Sigmoid colon (tissue), 7 donors: ENCODE data around the gene ZNF75A. TPM values are rescaled to one million over a fixed set of nuclear protein-coding genes. Genes with fewer than 3 reads are reported as not detected.

Source experiments
- DNase-seq: peaks from one replicate; pipeline ENCODE4 v3.0.0-alpha.2; 2019
- H3K27ac ChIP-seq, 4 donors: fragments of 200-600 bp; sonication (generic); one replicate each; pipeline ENCODE4 v1.5.1; 2016 to 2019; ENCODE audit warnings: mild to moderate bottlenecking in 1 of 4
- H3K27me3 ChIP-seq, 3 donors: fragments of 200-600 bp; sonication (generic); one replicate each; pipeline ENCODE4 v1.5.1; 2019; ENCODE audit warnings: mild to moderate bottlenecking in 1 of 3
- H3K36me3 ChIP-seq, 4 donors: fragments of 200-600 bp; sonication (generic); one replicate each; pipeline ENCODE4 v1.5.1; 2016 to 2019
- H3K4me1 ChIP-seq, 4 donors: fragments of 200-600 bp; sonication (generic); one replicate each; pipeline ENCODE4 v1.5.1; 2017 to 2019
- H3K4me3 ChIP-seq, 4 donors: fragments of 200-600 bp; sonication (generic); one replicate each; pipeline ENCODE4 v1.5.1; 2017 to 2019; ENCODE audit warnings: mild to moderate bottlenecking in 2 of 4, moderate library complexity in 1 of 4
- H3K9me3 ChIP-seq, 4 donors: fragments of 200-600 bp in 3 of 4; sonication (generic) in 3 of 4; one replicate each; pipeline versions ENCODE4 v1.5.1 to v1.6.1; 2013 to 2019
- CTCF ChIP-seq, 4 experiments: fragments of 450-650 bp in 3 of 4; fragments of 200-600 bp in 1 of 4; IDR thresholded peaks; one replicate each; pipeline ENCODE4 v1.5.1; 2016 to 2019; ENCODE audit warnings: antibody characterized with exemption in 4 of 4, mild to moderate bottlenecking in 3 of 4, moderate library complexity in 2 of 4
- EP300 ChIP-seq, 4 donors: sonication (generic); formaldehyde crosslinking; IDR thresholded peaks; one replicate each; pipeline ENCODE4 v1.6.1; 2017; ENCODE audit warnings: antibody characterized with exemption in 4 of 4
- POLR2A ChIP-seq, 2 donors: fragments of 450-650 bp; IDR thresholded peaks; one replicate each; pipeline ENCODE4 v1.6.1; 2016; ENCODE audit warnings: antibody characterized with exemption in 2 of 2, mild to moderate bottlenecking in 2 of 2, moderate library complexity in 2 of 2
- POLR2AphosphoS5 ChIP-seq, 4 donors: sonication (generic); formaldehyde crosslinking; IDR thresholded peaks; one replicate each; pipeline ENCODE4 v1.6.1; 2017; ENCODE audit warnings: antibody characterized with exemption in 4 of 4
- WGBS, 2 donors: extraction: QIAGEN DNeasy Blood & Tissue Kit; methylation state at CpG; one replicate each; pipeline ENCODE4 v1.1.7; 2013; 5-methylcytosine and 5-hydroxymethylcytosine counted together
- intact Hi-C: fragments of 100-400 bp; cut with DNase I; formaldehyde crosslinking; loops from one replicate; pipeline ENCODE4 v1.15.1; 2023
- polyA plus RNA-seq, 3 donors: library from polyadenylated mRNA; stranded (reverse); fragments of 200-250 nt; gene quantifications; one replicate each; pipeline ENCODE4 v1.2.3, GENCODE V29; 2013
- total RNA-seq, 4 donors: library from RNA; depleted of rRNA; stranded (reverse); fragments of >200 nt; gene quantifications; one replicate each; pipeline ENCODE4 v1.1.0, GENCODE V29; 2016
- donor health status: healthy with polysubstance abuse.
- donor health status: Bipolar disorder and iron deficiency.
- donor health status: healthy.

The ZNF75A gene
- total and polyA plus RNA-seq, 7 donors = 6.7 to 32.8 (median 26.6) TPM

- TF ChIP-seq POLR2AphosphoS5 (IDR thresholded peaks at IDR 0.05) = no peak
- no peak for TF ChIP-seq CTCF (IDR thresholded peaks at IDR 0.05)
- no peak for TF ChIP-seq EP300 (IDR thresholded peaks at IDR 0.05)
- no peak for TF ChIP-seq POLR2A (IDR thresholded peaks at IDR 0.05)
- H3K9me3 ChIP-seq = peaks cover 0 to 3% (median 0%) of the 10 kb centered on the region in 4 donors
- DNase-seq = no peak
- WGBS, 2 donors = 39 to 41% methylated on average over 4 of the region's 4 CpGs
- H3K27ac ChIP-seq = no peak overlapping the region
- H3K4me1 ChIP-seq = no peaks in the 10 kb centered on the region
- intact Hi-C loops = no loop called here
- H3K36me3 ChIP-seq = no peaks in the 10 kb centered on the region
- H3K4me3 ChIP-seq = no peak overlapping the region
- H3K27me3 ChIP-seq = no peaks in the 10 kb centered on the region
Observed at GRCh38 chr16:3348547-3349167, 43.4 kb downstream of the ZNF75A start.

GRCh38 chr16:3349175-3349574 is 43.9 kb downstream of the ZNF75A start:
- TF ChIP-seq EP300 (IDR thresholded peaks at IDR 0.05) (no peak), CTCF (IDR thresholded peaks at IDR 0.05) (no peak), POLR2AphosphoS5 (IDR thresholded peaks at IDR 0.05) (no peak), POLR2A (IDR thresholded peaks at IDR 0.05) (no peak)
- peaks cover 0 to 3% (median 0%) of the 10 kb centered on the region in 4 donors for H3K9me3 ChIP-seq
- intact Hi-C loops = no loop called here
- WGBS, 2 donors = 67 to 78% methylated on average over 13 of the region's 13 CpGs
- DNase-seq = no peak
- no peaks in the 10 kb centered on the region for H3K36me3 ChIP-seq
- no peak overlapping the region for H3K4me3 ChIP-seq
- H3K4me1 ChIP-seq = no peaks in the 10 kb centered on the region
- H3K27ac ChIP-seq = no peak overlapping the region
- H3K27me3 ChIP-seq = no peaks in the 10 kb centered on the region

- DNase-seq = no peak
- no peak within 1 kb of the TSS for H3K4me3 ChIP-seq
Observed at GRCh38 chr16:3355589-3355988, 50.3 kb downstream of the ZNF75A start, which contains the start of gene OR2C1. Gene OR2C1 (plus strand): TSS chr16:3355889. CDS start chr16:3355941, 52 bp downstream.

GRCh38 chr16:3356118-3356517 is 50.8 kb downstream of the ZNF75A start:
- intact Hi-C loops = no loop called here
- H3K9me3 ChIP-seq = peaks cover 0 to under 1% (median 0%) of the 10 kb centered on the region in 4 donors
- DNase-seq = no peak

More at GRCh38 chr16:3355589-3355988, 50.3 kb downstream of the ZNF75A start, which contains the start of gene OR2C1:
- Histone ChIP-seq H3K36me3 (no peaks in the 10 kb centered on the region), H3K4me1 (no peaks in the 10 kb centered on the region), H3K27ac (no peak within 1 kb of the TSS), H3K27me3 (no peaks in the 10 kb centered on the region), H3K9me3 (no peaks in the 10 kb centered on the region)
- intact Hi-C loops = no loop called here
- WGBS, 2 donors = 69 to 72% methylated on average over 3 of the region's 3 CpGs
- no peak for TF ChIP-seq CTCF (IDR thresholded peaks at IDR 0.05)
- no peak for TF ChIP-seq POLR2AphosphoS5 (IDR thresholded peaks at IDR 0.05)
- TF ChIP-seq POLR2A (IDR thresholded peaks at IDR 0.05) = no peak
- no peak for TF ChIP-seq EP300 (IDR thresholded peaks at IDR 0.05)

More at GRCh38 chr16:3356118-3356517, 50.8 kb downstream of the ZNF75A start:
- Histone ChIP-seq H3K27me3 (peaks cover 0 to 2% (median 0%) of the 10 kb centered on the region in 3 donors), H3K27ac (no peak overlapping the region), H3K4me3 (no peak overlapping the region), H3K36me3 (no peaks in the 10 kb centered on the region), H3K4me1 (no peaks in the 10 kb centered on the region)
- 88% methylated on average over 10 of the region's 10 CpGs for WGBS, 2 donors
- TF ChIP-seq POLR2A (IDR thresholded peaks at IDR 0.05) (no peak), POLR2AphosphoS5 (IDR thresholded peaks at IDR 0.05) (no peak), EP300 (IDR thresholded peaks at IDR 0.05) (no peak), CTCF (IDR thresholded peaks at IDR 0.05) (no peak)
